Activated CD4-positive, alpha-beta T cell treated with anti-CD3 and anti-CD28 coated beads, Interleukin-2, Interleukin-4, amounts not matched to agents 100 ng/mL and 50 ng/mL, durations not matched to agents 16 hours and 8 hours (primary cell): ENCODE results near the gene HADHB.
A peak's percentile ranks its signal among the peaks of the same experiment; 100 is the strongest.

ENCODE experiments used
- DNase-seq: peaks from one replicate; pipeline ENCODE4 v3.0.0-alpha.2; 2020; ENCODE audit warnings: low spot score

The HADHB gene

DNA sequence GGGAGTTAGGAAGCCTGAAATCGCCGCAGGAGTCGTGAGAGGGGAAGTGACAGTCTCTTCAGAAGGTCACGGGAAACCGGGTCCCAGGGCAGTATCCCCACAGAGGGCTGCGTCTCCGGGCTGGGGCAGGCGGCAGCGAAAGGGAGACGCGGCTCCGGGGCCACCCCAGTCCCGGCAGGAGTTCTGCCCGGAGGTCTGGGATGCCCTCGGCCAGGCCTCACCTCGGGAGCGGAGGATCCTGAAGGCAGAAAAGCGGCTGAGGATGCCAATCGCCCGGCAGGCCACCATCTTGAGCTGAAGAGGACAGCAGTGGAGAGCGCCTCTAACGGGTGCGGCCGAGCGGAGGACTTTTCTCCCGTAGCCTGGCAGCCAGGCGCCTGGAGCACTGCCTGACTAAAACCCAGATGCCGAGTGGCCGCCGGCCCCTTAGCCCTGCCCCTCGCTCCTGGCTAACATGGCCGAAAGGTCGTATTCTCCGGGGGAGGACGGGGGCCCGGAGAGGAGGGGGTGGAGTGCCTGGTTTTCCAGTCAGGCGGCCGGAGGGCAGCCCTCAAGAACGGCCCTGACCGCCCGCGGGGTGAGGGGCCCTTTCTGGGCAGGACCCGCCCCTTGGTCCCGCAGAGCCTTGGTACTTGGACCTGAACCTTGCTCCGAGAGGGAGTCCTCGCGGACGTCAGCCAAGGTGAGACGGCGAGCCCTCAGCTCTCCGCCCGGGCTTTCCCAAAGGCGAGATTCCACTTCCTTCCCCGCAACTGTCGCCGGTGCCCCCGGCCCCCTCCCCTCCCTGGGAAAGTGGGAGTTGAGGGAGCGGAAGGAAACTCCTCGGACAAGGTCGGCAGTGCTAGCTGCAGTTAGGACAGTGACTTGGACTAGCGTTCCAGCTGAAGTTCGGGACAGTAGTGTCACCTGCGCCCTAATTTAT, at the start of gene HADHB, which contains the start of gene HADHA:
Gene HADHB (plus strand): TSS at position 631 of the 922 bp plus-strand sequence. CDS start 9,316 bp downstream, outside the sequence.
Gene HADHA (minus strand): TSS at position 324 of the 922 bp plus-strand sequence. CDS start 36 bp downstream, at position 288.
- DNase-seq = peak; percentile 85

DNA sequence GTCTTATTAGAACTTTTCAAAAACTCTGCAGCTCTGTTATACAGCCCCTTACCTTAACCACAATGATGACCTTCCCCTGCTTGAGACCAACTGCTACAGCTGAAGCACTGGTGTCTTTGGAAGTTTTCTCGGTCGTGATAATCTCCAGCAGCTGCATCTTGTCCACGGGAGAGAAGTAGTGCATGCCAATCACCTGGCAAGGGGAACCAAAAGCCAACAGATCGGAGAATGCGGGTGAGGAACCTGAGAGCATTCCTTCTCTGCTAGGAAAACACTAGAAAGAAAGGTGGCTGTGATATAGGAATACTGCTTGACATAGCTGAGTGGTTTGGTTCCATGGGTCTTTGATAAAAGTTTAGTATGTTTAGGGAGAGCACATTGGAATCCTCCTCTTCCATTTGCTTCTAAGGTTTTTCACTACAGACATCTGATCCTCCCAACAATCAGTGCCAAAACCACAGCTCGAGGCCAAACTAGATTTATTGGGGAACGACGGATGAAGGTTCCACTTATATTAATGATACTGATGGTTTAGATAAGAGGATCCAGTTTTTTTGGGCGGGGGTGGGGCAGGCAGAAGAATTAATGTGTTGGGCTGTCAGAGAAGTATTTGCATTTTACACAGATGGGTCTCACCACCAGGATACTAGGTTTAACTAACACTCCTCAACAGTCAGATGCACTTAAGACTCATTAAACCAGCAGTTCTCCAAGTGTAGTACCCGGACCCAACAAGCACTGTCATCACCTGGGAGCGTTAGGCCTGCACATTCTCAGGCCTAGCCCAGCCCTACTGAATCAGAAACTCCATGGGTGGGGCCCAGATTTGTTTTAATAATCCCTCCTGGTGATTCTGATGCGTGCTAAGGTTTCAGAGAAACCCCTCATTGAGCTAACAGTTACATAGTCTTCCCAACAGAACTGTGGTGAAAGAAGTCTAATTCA, 49.4 kb upstream of the HADHB start:
- DNase-seq = no peak

DNA sequence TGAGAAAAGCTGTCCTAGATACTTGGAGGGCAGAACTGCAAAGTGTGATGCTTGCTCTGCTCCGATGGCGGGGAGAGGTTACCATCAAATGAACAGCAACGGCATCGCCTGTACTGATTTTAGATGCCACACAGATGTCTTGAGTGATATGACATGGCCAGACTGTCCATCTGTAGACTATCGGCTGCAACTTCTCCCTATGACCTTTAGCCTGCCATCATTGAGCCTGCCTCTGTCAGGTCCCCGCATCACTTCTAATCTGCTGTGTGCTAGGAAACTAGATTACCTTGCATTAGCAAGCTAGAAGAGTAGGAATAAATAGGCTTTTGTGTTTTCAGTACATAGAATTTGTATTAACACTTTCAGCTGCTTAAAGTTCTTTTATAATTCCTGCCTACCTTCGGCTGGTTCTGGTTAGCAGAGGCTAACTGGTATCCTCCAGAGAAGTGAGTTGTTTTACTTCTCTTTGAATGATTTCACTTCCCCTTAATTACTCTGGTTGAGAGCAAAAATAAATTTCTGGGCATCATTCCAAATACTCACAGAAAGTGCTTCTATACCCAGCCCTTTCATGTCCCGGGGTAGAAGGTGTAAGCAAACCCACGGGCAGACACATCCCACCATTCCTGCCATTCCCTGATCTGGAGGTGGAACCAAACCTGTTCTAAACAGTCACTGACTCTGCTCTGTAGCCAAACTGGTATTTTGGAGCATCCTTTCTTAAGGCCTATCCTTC, 47.9 kb upstream of the HADHB start:
- DNase-seq = no peak

DNA sequence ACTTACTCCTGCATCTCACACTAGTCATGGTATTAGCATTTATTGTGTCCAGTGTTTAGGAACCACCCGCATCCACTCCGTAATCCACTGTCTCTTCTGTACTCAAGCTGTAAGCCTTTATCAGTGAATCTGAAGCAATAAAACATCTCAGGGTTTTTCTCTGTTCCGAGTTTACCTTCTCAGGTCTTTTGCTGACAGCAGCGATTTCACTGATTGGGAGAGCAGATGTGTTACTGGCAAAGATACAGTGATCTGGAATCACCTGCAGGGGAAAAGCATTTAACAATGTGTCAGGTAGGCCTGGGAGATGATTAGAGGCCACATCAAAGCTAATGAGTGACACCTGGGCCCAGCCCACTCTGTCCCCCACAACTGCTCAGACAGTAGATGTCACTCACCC, 47.2 kb upstream of the HADHB start:
- no peak for DNase-seq

DNA sequence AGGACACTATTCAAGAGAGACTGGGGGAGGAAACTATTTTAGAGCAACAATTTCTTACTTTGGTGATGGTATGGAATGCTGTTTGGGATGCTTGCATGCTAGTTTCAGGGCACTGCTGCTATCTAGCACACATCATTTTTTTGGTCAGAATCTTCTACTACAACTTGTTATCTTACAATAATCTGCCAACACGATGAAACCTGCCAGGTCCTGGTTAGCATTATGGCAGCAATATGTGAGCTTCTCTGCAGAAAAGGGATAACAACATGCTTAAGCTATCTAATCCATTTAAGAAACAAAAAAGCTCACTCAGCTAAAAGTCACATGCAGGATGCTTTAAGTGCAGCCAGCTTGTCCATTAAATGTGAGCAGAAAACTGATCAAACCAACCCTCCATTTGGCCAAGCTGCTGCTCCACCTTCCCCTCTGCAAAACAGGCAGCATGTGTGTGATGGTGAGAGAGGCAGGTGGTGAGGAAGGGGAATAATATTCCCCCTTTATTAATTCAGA, 41.7 kb upstream of the HADHB start:
- DNase-seq = no peak

DNA sequence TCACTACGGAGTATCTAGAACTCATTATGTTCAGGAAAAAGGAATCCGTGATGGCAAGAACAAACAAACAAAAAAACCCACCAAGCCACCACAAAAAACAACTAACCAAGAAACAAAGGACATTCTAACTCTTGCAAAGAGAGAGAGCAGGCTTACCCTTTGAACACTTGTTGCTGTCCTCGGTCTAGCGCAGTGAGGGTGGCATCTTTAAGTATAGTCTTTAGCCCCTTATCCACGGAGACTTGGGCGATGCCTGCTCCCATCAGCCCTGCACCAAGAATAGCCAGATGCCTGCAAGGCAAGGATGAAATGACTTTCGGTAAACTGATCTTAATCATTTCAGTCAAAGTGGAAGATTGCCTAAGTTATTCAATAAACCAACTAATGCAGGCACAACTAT, 40.8 kb upstream of the HADHB start:
- no peak for DNase-seq

DNA sequence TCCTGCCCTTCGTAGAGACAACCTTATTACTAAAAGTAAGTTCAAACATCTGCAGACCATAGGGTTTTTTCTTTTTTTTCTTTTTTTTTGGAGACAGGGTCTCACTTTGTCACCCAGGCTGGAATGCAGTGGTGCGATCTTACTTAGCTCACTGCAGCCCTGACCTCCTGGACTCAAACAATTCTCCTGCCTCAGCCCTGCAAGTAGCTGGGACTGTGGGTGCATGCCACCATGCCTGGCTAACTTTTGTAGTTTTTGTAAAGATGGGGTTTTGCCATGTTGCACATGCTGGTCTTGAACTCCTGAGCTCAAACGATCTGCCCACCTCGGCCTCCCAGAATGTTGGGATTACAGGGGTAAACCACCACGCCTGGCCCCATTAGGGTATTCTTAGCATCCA, 32.7 kb upstream of the HADHB start:
- DNase-seq = no peak

DNA sequence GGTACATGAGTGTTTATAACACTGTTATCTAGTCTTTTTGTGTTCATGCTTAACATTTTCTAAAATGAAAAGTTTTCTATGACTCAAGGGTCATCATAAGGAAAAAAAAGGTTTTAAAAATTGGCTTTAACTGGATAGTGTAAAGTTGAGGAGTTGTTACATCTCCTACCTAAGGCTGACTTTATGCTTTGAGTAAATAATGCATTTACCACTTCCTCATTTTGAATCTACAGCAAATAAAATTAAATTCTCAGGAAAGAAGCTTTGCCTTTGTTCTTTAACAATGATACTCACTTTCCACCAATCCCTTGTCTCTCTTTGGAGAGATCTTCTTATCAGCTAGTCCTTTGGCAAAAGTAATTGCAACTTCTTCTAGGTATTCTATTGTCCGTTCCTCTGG, 30.0 kb upstream of the HADHB start:
- no peak for DNase-seq

DNA sequence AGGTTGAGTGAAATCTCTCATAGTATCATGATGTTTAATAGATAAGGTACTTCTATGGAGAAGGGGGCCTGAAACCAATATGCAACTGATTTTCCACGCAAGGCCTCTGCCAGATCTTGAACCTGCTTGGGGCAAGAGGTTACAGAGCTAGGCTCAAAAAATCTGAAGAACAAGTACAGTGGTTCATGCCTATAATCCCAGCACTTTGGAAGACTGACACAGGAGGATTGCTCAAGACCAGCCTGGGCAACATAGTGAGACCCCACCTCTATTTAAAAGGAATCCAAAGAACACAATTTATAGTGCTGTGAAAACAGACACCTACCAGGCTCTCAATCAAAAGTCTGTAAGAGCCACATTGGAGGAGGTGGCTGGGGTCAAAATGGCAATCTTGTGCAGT, 28.9 kb upstream of the HADHB start:
- DNase-seq = no peak

DNA sequence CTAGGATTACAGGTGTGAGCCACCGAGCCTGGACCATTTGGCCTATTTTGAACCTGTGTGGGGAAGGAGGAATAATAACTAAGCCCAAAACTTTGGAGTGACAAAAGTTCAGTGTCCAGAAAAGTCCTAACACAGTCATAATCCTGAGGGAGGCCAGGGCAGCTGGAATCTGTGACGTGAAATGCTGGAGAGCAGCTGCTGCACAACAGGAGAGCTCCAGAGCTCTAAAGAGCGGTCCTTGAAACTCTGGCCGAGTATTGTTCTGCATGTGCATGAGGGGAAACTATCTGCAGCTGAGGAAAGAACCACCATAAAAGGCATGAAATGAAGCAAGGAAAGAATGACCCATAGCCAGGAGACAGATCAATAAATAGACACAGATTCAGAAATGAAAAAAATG, 28.2 kb upstream of the HADHB start:
- no peak for DNase-seq

DNA sequence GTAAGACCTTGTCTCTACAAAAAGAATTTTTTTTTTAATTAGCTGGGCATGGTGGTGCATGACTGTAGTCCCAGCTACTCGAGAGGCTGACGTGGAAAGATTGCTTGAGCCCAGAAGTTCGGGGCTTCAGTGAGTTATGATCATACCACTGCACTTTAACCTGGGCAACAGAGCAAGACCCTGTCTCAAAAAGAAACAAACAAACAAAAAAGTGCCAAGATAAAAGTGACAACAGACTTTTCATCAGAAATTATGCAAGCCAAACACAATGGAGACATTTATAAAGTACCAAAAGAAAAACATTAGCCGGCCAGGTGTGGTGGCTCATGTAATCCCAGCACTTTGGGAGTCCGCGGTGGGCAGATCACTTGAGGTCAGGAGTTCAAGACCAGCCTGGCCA, 27.0 kb upstream of the HADHB start:
- no peak for DNase-seq

DNA sequence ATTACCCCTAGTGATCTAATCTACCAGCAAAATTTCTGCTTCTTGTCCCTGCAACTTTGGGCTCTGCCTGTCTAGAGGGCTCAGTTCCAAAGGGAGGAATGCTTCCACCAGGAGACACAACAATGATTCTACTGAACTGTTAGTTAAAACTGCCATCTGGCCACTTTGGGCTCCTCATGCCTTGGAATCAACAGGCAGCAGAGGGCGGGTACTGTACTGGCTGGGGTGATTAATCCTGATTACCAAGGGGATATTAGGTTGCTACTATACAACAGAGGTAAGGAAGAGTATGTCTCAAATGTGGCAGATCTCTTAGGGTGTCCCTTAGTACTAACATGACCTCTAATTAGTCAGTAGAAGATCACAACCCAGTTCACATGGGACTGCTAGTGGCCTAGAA, 21.7 kb upstream of the HADHB start:
- DNase-seq = no peak

DNA sequence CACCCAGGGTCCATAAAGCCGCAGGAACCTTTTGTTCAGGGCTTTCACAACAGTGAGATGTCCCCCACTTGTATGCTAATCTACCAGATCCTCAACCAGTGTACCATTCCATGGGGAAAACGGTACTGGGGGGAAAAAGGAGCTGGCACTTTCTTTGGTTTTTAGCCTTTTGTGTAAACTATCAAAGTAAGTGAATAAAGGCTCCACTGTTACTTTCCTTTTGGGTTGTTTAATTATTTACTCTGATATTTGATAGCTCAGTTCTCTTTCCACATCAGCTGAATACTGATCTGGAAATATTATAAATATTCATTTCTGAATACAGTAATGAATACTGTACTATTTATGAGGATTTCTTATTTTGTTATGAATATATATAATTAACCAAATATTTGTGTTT, 20.6 kb upstream of the HADHB start:
- DNase-seq = no peak

DNA sequence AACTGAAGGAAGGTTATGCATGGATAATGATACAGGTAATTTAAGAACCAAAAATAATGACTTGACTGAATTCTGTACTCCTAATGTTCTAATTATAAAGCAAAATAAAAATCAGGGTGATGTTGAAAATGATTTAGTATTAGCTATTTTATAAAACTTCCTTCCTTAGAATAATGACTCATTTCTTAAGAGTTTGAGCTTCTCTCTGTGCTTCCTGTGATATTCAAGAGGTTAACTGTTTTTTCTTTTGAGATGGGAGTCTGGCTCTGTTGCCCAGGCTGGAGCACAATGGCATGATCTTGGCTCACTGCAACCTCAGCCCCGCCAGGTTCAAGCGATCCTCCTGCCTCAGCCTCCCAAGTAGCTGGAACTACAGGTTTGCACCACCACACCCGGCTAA, 15.1 kb upstream of the HADHB start:
- no peak for DNase-seq

DNA sequence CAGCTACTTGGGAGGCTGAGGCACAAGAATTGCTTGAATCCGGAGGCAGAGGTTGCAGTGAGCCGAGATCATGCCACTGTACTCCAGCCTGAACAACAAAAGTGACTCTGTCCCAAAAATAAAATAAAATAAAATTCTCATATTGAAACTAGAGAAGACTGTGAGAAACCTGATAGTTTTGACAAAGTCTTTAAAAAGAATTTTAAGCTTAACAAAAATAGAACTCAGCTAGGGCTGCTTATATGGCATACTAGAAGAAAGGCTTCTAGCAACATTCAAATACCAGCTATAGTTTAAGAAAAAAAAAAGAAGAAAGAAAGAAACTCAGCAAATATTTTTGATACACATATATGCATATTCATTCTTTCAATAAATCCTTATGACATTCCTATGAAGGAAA, 13.9 kb upstream of the HADHB start:
- DNase-seq = no peak

DNA sequence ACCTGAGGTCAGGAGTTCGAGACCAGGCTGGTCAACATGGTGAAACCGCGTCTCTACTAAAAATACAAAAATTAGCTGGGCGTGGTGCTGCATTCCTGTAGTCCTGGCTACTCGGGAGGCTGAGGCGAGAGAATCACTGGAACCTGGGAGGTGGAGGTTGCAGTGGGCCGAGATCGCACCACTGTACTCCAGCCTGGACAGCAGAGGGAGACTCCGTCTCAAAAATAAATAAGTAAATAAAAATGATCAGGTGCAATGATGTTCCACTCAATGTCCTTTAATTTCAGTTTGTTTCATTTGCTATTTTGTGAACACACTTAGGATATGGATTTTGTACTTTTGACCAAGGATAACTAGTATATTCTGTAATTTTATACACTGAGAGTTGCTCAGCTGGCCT, 9.7 kb upstream of the HADHB start:
- DNase-seq = no peak

DNA sequence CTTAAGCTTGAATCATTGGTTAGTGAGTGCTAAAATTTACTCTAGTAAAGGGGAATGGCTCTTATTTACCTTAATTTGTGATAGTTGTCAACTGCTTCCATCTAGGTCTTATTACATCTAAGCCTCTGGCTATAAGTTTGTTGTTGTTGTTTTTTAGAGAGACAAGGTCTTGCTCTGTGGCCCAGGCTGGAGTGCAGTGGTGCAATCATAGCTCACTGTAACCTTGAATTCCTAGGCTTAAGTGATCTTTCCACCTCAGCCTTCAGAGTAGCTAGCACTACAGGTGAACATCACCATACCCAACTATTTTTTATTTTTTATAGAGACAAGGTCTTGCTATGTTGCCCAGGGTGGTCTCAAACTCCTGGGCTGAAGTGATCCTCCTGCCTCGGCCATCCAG, 6.9 kb upstream of the HADHB start:
- DNase-seq = no peak

DNA sequence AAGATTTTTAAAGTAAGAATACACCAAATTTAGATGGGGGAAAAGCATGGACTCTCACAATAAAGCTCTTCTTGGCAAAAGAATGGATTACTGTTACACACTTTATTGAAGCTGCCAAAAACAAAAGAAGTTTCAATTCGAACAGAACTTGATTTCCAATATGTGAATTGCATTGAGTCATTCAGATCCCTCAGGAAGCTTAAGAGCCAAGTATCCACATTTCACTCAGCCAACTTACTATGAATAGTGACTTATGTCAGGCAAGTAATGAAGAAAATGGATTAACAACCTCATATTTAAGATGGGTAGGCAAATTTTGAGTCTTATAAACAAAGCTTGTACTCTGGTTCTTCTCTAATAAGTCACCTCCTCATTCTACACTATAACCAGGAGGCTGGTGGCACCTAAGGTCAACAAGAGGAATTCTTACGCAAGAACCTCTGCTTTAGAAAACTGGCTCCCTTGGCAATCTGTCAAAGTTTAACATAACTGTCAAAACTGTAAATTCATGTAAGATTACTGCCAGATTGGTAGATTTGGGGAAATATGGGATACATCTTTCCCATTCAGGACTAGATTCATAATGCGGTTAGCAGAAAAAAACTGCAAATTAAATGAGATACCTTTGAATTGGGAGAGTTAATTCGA, 6.3 kb upstream of the HADHB start:
- DNase-seq = no peak

DNA sequence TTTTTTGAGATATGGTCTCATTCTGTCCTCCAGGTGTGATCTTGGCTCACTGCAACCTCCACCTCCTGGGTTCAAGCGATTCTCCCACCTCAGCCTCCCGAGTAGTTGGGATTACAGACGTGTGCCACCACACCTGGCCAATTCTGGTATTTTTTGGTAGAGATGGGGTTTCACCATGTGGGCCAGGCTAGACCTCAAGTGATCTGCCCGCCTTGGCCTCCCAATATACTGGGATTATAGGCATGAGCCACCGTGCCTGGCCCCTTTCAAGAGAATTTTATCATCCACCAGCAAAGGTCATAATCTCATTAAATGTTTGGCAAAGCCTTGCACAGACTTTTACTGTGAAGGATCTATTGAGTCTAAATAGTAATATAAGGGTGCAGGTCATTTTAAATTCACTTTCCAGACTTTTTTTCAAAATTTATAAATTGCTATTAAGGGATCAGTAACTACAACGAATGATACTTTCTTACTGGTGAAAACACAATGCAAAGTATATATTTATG, 2.8 kb upstream of the HADHB start:
- DNase-seq = no peak

DNA sequence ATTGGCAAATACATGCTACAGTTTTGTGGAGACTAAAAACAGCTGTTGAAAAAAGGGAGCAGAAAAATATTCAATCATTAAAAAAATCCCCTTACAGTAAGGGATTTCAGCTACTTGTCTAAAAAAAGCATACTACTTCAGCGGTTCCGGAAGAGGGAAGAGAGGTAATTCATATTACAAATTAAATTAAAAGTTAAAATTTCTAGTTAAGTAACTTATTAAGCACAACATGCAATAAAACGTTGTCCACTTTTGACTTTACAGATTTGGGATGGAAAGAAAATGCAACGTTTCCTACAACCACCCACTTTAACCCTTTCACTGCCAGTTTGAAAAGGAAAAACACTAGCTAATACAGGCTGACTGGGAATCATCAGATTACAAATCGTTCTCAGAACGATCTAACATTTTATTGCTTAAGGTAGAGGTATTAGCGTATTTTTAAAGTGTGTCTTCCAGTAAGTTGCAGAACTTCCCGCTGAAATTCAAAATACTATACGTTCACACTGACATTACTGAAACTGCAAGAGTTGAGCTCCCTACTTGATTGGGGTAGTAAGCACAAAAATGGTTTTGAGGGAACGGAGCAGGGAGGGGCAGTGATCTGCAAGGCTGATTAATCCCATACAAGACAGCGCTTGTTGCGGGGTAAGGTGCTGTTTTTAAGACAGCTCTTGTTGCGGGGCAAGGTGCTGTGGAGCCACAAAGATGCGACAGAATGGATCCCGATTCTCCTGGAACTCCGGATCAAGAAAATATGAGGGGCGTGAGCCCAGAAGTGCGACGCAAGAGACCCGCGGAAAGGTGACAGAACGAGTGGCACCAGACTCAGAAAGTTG, 1.1 kb upstream of the HADHB start:
- DNase-seq = peak; percentile 23
